Stimulated activated CD8-positive, alpha-beta memory T cell treated with anti-CD3 and anti-CD28 coated beads, Interleukin-12 subunit alpha, Interleukin-12 subunit beta, amount 100 ng/mL, for 4 hours (primary cell): ENCODE data around the gene SLAMF1.

Experiments used
- DNase-seq: peaks from one replicate; pipeline ENCODE4 v3.0.0-alpha.2; 2020; ENCODE audit warnings: low read depth

The SLAMF1 gene

GRCh38 chr1:160623862-160624261 is 23.0 kb downstream of the SLAMF1 start:
- DNase-seq, result no peak

GRCh38 chr1:160623227-160623633 is 23.6 kb downstream of the SLAMF1 start:
- no peak for DNase-seq

GRCh38 chr1:160622501-160623226 is 24.2 kb downstream of the SLAMF1 start:
- no peak for DNase-seq

DNA sequence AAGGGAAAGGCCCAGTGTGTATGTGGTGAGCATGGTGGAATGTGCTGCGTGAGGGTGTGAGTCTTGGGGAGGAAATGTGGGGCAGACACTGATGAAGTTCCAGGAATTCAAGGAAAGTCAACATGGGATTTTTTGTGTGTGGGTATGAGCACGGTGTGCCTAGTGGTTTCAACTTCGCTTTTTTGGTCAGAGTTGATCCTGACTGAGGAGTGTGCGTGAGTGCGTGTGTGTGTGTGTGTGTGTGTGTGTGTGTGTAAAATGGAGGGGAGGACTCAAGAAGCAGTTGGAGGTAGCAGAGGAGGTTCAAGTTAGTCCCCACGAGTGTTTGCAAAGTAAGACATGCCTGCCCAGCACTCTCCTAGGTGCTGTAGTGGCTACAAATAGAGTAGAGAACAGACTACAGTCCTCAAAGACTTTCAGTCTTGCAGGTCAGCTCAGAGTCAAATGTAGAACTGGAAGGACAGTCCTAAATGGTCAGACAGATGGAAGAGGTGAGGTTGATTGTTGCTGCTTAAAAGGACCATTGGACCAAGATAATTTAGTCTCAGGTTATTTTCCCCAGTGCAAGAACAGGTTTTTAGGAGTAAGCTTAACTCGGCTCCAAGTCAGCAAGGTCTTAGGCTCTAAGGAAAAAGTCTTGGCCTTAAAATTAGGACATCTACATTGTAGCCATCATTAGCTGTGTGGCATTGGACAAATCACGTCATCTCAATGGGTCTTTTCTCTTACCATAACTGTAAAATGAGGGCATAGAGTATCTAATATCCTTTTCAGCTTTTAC is 25.0 kb downstream of the SLAMF1 start:
- DNase-seq, result no peak

- no peak for DNase-seq
Measured at GRCh38 chr1:160620942-160621632, 25.8 kb downstream of the SLAMF1 start.

GRCh38 chr1:160619742-160620277 is 27.0 kb downstream of the SLAMF1 start:
- no peak for DNase-seq

GRCh38 chr1:160618763-160619274 is 28.0 kb downstream of the SLAMF1 start:
- no peak for DNase-seq

DNA sequence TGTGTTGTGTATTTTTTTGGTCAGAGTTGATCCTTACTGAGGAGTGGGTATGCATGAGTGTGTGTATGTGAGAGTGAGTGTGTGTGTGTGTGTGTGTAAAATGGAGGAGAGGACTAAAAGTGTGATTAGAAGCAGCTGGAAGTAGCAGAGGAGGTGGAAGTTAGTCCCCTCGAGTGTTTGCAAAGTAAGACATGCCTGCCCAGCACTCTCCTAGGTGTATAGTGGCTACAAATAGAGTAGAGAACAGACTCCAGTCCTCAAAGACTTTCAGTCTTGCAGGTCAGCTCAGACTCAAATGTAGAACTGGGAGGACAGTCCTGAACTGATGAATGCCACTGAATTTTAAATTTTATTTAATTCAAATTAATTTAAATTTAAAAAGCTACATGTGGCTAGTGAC is 28.5 kb downstream of the SLAMF1 start:
- DNase-seq, result no peak

GRCh38 chr1:160615660-160616059 is 31.2 kb downstream of the SLAMF1 start:
- no peak for DNase-seq

DNA sequence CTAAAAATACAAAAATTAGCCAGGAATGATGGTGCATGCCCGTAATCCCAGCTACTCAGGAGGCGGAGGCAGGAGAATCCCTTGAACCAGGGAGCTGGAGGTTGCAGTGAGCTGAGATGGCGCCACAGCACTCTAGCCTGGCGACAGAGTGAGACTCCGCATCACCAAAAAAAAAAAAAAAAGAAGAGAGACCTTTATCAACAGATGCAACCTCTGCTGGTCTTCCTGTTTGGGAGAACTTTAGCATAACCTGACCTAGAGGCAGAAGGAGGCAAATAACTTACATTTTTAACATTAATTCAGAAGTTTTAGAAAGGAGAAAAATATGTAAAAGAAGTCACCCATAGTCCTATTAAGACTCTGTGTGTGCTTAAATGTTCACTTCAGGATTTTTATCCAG is 32.4 kb downstream of the SLAMF1 start:
- DNase-seq, result no peak

GRCh38 chr1:160612613-160613218 is 34.1 kb downstream of the SLAMF1 start:
- no peak for DNase-seq

- DNase-seq, result no peak
Measured at GRCh38 chr1:160610569-160611242, 36.1 kb downstream of the SLAMF1 start.

- DNase-seq, result no peak
Measured at GRCh38 chr1:160608941-160609340, 37.9 kb downstream of the SLAMF1 start.

- no peak for DNase-seq
Measured at GRCh38 chr1:160608514-160608913, 38.3 kb downstream of the SLAMF1 start.

DNA sequence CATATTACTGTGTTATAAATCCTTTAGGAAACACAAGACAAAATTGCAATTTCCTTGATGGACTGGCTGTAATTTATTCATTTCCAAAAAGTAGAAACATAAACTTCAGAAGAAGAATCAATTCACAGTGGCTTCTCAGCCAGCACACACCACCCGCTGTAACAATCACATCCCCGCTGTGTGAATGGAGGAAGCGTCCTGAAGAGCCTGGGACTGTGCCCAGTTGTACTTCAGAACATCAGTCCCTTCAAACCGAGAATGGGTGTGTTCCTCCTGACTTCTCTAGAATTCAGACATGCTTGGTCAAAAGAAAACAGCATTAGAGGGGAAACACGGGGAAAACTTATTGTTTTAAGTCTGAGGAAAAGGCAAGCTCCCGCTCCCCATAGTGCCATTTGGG is 38.8 kb downstream of the SLAMF1 start:
- no peak for DNase-seq

GRCh38 chr1:160607672-160608032 is 39.2 kb downstream of the SLAMF1 start:
- no peak for DNase-seq

- peak; percentile 28 for DNase-seq
Measured at GRCh38 chr1:160607011-160607671, 39.7 kb downstream of the SLAMF1 start.

- no peak for DNase-seq
Measured at GRCh38 chr1:160606611-160607010, 40.2 kb downstream of the SLAMF1 start.

GRCh38 chr1:160605792-160606479 is 40.9 kb downstream of the SLAMF1 start:
- DNase-seq, result no peak

GRCh38 chr1:160605205-160605604 is 41.6 kb downstream of the SLAMF1 start:
- DNase-seq, result no peak
